ENCODE results near the gene WRAP73.

The WRAP73 gene

DNA sequence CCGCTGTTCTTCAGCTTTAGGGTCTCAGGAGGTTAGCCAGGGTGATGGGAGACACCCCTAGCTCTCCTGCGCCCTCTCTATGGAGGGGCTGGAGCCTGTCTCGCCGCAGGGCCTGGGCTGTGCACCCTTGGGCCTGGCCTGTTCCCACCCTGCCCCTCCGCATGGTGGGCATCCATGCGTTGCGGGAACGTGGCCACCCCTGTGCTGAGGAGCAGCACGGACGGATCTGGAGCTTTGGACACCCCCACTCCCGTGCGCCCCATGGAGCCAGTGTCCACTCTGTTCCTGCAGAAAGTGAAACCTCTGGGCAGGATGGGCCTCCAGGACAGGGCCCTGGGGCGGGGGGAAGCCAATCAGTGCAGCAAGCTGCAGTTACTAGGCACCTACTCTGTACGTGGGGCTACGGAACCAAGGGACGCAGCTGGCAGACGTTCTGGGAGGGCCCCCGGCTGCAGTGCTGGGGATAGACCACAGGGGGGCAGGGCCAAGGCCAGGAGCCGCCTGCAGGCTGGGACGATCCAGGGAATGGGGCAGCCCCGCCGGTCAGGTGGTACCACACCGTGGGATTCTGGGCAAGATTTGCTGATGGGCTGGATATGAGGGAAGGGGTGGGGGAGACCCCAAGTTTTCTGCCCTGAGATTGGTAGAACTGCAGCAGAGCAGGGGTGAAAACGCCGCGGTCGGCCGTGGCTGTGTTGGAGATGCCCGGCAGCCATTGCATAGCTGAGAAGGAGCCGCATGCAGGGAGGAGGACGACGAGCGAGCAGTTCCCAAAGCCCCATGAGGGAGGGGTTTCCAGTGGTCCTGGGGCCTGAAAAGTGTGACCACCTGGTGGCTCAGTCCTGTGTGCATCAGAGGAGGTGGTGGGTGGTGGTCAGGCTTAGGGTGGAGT is 45.7 kb upstream of the WRAP73 start:
- TF ChIP-seq, protein P1, sequence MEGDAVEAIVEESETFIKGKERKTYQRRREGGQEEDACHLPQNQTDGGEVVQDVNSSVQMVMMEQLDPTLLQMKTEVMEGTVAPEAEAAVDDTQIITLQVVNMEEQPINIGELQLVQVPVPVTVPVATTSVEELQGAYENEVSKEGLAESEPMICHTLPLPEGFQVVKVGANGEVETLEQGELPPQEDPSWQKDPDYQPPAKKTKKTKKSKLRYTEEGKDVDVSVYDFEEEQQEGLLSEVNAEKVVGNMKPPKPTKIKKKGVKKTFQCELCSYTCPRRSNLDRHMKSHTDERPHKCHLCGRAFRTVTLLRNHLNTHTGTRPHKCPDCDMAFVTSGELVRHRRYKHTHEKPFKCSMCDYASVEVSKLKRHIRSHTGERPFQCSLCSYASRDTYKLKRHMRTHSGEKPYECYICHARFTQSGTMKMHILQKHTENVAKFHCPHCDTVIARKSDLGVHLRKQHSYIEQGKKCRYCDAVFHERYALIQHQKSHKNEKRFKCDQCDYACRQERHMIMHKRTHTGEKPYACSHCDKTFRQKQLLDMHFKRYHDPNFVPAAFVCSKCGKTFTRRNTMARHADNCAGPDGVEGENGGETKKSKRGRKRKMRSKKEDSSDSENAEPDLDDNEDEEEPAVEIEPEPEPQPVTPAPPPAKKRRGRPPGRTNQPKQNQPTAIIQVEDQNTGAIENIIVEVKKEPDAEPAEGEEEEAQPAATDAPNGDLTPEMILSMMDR (IDR thresholded peaks at IDR 0.05; ENCODE audit: extremely low read depth, missing control alignments), result peak; percentile 50
- DNase-seq (ENCODE audit: low spot score), result peak; percentile 86

GRCh38 chr1:3693321-3693720 is 43.4 kb upstream of the WRAP73 start:
- no peak for DNase-seq (ENCODE audit: low spot score)
- TF ChIP-seq, protein P1 (IDR thresholded peaks at IDR 0.05; ENCODE audit: extremely low read depth, missing control alignments), result no peak

GRCh38 chr1:3692598-3692997 is 42.7 kb upstream of the WRAP73 start:
- TF ChIP-seq, protein P1 (IDR thresholded peaks at IDR 0.05; ENCODE audit: extremely low read depth, missing control alignments), result no peak
- no peak for DNase-seq (ENCODE audit: low spot score)

DNA sequence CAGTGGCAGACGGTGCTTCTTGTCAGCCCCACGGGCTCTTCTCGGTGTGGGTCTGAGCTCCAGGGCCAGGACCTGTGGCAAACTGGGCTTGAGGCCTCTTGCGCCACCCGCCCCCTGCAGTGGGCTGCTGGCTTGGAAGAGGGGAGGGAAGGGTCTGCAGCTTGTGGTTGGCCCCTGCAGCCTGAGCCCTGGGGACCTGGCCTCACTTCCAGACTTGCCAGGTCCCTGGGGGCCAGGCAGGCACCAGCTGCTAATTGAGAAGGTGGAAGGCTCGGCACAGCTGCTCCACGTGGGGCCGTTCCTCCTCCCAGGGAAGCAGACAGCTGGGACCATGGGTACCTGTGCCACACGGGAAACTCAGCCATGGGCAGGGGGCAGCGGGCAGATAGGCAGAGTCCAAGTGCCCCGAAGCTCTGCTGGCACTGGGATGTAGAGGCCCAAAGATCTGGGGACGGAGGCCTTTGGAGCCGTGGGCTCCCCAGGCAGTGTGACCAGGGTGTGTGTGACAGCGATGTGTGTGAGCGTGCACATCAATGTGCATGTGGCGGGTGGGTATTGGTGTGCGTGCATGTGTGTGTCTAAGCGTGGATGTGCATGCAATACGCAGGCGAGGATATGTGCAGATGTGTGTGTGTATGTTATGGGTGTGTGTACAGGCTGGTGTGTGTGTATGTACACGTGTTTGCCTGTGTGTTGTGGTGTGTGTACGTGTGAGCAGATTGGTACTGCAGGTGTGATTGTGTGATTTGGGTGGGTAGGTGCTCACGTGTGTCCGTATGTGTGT is 41.7 kb upstream of the WRAP73 start:
- TF ChIP-seq, protein P1 (IDR thresholded peaks at IDR 0.05; ENCODE audit: extremely low read depth, missing control alignments), result no peak
- DNase-seq (ENCODE audit: low spot score), result no peak

DNA sequence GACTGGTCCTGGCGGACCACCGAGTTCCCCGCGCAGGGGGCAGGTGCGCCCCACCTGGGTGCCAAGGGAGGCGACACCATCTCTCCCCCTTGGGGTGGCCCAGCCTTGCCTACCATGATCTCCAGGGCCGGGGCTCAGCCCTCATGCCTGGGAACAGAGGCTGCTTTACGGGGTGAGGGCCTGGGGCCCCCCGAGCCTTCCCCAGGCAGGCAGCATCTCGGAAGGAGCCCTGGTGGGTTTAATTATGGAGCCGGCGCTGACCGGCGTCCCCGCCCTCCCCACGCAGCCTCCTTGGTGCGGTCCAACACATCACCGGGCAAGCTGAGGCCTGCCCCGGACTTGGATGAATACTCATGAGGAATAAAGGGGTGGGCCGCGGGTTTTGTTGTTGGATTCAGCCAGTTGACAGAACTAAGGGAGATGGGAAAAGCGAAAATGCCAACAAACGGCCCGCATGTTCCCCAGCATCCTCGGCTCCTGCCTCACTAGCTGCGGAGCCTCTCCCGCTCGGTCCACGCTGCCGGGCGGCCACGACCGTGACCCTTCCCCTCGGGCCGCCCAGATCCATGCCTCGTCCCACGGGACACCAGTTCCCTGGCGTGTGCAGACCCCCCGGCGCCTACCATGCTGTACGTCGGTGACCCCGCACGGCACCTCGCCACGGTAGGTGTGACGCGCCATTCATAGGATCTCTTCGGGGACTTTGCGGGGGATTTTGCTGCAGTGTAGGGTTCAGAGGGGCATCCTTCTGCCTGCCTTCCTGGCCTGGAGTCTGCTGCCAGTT is 40.6 kb upstream of the WRAP73 start:
- DNase-seq (ENCODE audit: low spot score), result no peak
- TF ChIP-seq, protein P1 (IDR thresholded peaks at IDR 0.05; ENCODE audit: extremely low read depth, missing control alignments), result no peak

- TF ChIP-seq, protein P1 (IDR thresholded peaks at IDR 0.05; ENCODE audit: extremely low read depth, missing control alignments), result no peak
- no peak for DNase-seq (ENCODE audit: low spot score)
Observed at GRCh38 chr1:3689138-3689750, 39.3 kb upstream of the WRAP73 start.
